Neural cell (in vitro differentiated cells): Measurements from ENCODE around the gene SLC6A11. TPM values are rescaled to one million over a fixed set of nuclear protein-coding genes. Genes with fewer than 3 reads are reported as not detected.

Experiments
- H2AFZ ChIP-seq: fragments of 200-600, 300-800 bp; sonication (generic), shearing (Covaris generic); 2 replicates; pipeline ENCODE4 v1.6.0; 2014; ENCODE audit warnings: low read depth, mild to moderate bottlenecking, antibody characterized with exemption, low read length, moderate library complexity
- H3F3A ChIP-seq: fragments of 200-600 bp; shearing (Covaris generic); 2 replicates; pipeline ENCODE4 v1.6.1; 2016; ENCODE audit warnings: mild to moderate bottlenecking, moderate library complexity, mixed read lengths, antibody characterized with exemption, low read length; ENCODE audit not compliant: insufficient read depth, poor library complexity, severe bottlenecking
- H3K27ac ChIP-seq: fragments of 200-600, 300-800 bp; sonication (generic), shearing (Covaris generic); 2 replicates; pipeline ENCODE4 v1.5.1; 2014; ENCODE audit warnings: mild to moderate bottlenecking, low read length, moderate library complexity
- H3K27me3 ChIP-seq: fragments of 300-800, 200-600 bp; sonication (generic), shearing (Covaris generic); 2 replicates; pipeline ENCODE4 v1.6.0; 2014; ENCODE audit warnings: mild to moderate bottlenecking, low read depth, low read length, moderate library complexity; ENCODE audit not compliant: insufficient read depth
- H3K36me3 ChIP-seq: fragments of 300-800, 200-600 bp; sonication (generic), shearing (Covaris generic); 2 replicates; pipeline ENCODE4 v1.5.1; 2014; ENCODE audit warnings: mild to moderate bottlenecking, antibody characterized with exemption, low read length, moderate library complexity; ENCODE audit not compliant: insufficient read depth
- H3K4me2 ChIP-seq: fragments of 300-800, 200-600 bp; sonication (generic), shearing (Covaris generic); 2 replicates; pipeline ENCODE4 v1.6.0; 2014; ENCODE audit warnings: mild to moderate bottlenecking, low read length
- H3K4me3 ChIP-seq: fragments of 300-800, 200-600 bp; sonication (generic), shearing (Covaris generic); 2 replicates; pipeline ENCODE4 v1.5.1; 2014; ENCODE audit warnings: mild to moderate bottlenecking, low read length, moderate library complexity
- H3K79me2 ChIP-seq: fragments of 200-600 bp; shearing (Covaris generic); replicated peaks from 2 replicates; pipeline ENCODE4 v1.6.0; 2014; ENCODE audit warnings: mild to moderate bottlenecking, low read length, moderate library complexity; ENCODE audit not compliant: insufficient read depth
- H3K9ac ChIP-seq: fragments of 300-800, 200-600 bp; sonication (generic), shearing (Covaris generic); 2 replicates; pipeline ENCODE4 v1.6.1; 2016; ENCODE audit warnings: mild to moderate bottlenecking, low read length, mixed read lengths
- H3K9me2 ChIP-seq: fragments of 200-600 bp; shearing (Covaris generic); 2 replicates; pipeline ENCODE4 v1.6.1; 2016; ENCODE audit warnings: mild to moderate bottlenecking, low read length, mixed read lengths; ENCODE audit not compliant: insufficient read depth
- H3K9me3 ChIP-seq: fragments of 200-600, 300-800 bp; sonication (generic), shearing (Covaris generic); 2 replicates; pipeline ENCODE4 v1.6.1; 2016; ENCODE audit warnings: mild to moderate bottlenecking, mixed run types, low read length, moderate library complexity, mixed read lengths
- H4K20me1 ChIP-seq: fragments of 200-600 bp; shearing (Covaris generic); 2 replicates; pipeline ENCODE4 v1.6.1; 2016; ENCODE audit warnings: mild to moderate bottlenecking, mixed run types; ENCODE audit not compliant: insufficient read depth
- EP300 ChIP-seq: fragments of 450-650 bp; conservative IDR thresholded peaks from 2 replicates; pipeline ENCODE4 v1.6.1; 2014; ENCODE audit warnings: antibody characterized with exemption, mild to moderate bottlenecking, moderate library complexity; ENCODE audit not compliant: poor library complexity, severe bottlenecking
- EZH2 ChIP-seq: fragments of 200-600, 300-800 bp; shearing (Covaris generic), sonication (generic); IDR thresholded peaks from 2 replicates; pipeline ENCODE4 v1.6.1; 2014; ENCODE audit warnings: antibody characterized with exemption, low read length, borderline replicate concordance, mild to moderate bottlenecking; ENCODE audit not compliant: insufficient read depth, poor library complexity, severe bottlenecking
- MXI1 ChIP-seq: fragments of 450-650 bp; conservative IDR thresholded peaks from 2 replicates; pipeline ENCODE4 v1.6.1; 2014; ENCODE audit warnings: antibody characterized with exemption, mild to moderate bottlenecking; ENCODE audit not compliant: poor library complexity, severe bottlenecking
- POLR2AphosphoS5 ChIP-seq: IDR thresholded peaks from 2 replicates; pipeline ENCODE4 v1.6.1; 2012
- RAD21 ChIP-seq: fragments of 450-650 bp; conservative IDR thresholded peaks from 2 replicates; pipeline ENCODE4 v1.6.1; 2014; ENCODE audit warnings: antibody characterized with exemption, mild to moderate bottlenecking, moderate library complexity
- SMC3 ChIP-seq: fragments of 450-650 bp; conservative IDR thresholded peaks from 2 replicates; pipeline ENCODE4 v1.6.1; 2014; ENCODE audit warnings: antibody characterized with exemption, mild to moderate bottlenecking, moderate library complexity; ENCODE audit not compliant: poor library complexity
- TAF1 ChIP-seq: IDR thresholded peaks from 2 replicates; pipeline ENCODE4 v1.6.1; 2012; ENCODE audit warnings: low read depth
- polyA plus RNA-seq: library from polyadenylated mRNA; depleted of rRNA; stranded (reverse); fragments of >200 nt; gene quantifications from 2 replicates; pipeline ENCODE4 v1.2.3, GENCODE V29; 2014
- TF ChIP-seq, protein P1 (sequence below): IDR thresholded peaks from 2 replicates; pipeline ENCODE4 v1.6.1; 2012; ENCODE audit warnings: borderline replicate concordance
- TF ChIP-seq, protein P2 (sequence below): fragments of 450-650 bp; IDR thresholded peaks from 2 replicates; pipeline ENCODE4 v1.5.1; 2014; ENCODE audit warnings: antibody characterized with exemption, mild to moderate bottlenecking, moderate library complexity; ENCODE audit not compliant: poor library complexity, severe bottlenecking

Gene SLC6A11
- polyA plus RNA-seq, 1 donor from 2014 or later: 4.2 TPM

DNA sequence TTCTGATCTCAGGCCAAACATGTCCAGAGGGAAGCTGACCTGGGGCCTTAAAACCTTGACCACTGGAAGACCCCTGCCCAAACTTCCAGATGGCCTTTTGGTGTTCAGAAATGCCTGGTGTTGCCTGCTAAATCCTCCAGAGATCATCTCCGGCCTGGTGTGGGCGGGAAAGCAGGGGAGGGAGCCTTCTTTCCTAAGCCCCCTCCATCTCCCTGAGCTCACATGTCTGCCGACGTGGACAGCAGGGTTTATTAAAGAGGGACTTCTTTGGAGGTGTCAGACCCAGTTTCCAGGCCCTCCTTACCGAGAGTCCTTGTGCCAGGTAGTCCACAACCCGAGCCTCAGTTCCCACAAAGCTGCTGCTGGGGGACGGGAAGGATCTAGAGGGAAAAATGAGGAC is 120.7 kb downstream of the SLC6A11 start:
- no peak overlapping the region for H2AFZ ChIP-seq
- H3K79me2 ChIP-seq: no peaks in the 10 kb centered on the region
- H3K4me2 ChIP-seq: no peak overlapping the region
- no peak overlapping the region for H3K9ac ChIP-seq
- H3K27ac ChIP-seq: no peak overlapping the region
- no peaks in the 10 kb centered on the region for H3F3A ChIP-seq
- no peaks in the 10 kb centered on the region for H3K9me3 ChIP-seq
- no peaks in the 10 kb centered on the region for H3K27me3 ChIP-seq
- no peak overlapping the region for H3K4me3 ChIP-seq
- H4K20me1 ChIP-seq: no peaks in the 10 kb centered on the region
- TF ChIP-seq EP300 (no peak), EZH2 (no peak), POLR2AphosphoS5 (no peak), SMC3 (no peak), MXI1 (no peak), TAF1 (no peak), RAD21 (no peak)
- TF ChIP-seq, protein P1, sequence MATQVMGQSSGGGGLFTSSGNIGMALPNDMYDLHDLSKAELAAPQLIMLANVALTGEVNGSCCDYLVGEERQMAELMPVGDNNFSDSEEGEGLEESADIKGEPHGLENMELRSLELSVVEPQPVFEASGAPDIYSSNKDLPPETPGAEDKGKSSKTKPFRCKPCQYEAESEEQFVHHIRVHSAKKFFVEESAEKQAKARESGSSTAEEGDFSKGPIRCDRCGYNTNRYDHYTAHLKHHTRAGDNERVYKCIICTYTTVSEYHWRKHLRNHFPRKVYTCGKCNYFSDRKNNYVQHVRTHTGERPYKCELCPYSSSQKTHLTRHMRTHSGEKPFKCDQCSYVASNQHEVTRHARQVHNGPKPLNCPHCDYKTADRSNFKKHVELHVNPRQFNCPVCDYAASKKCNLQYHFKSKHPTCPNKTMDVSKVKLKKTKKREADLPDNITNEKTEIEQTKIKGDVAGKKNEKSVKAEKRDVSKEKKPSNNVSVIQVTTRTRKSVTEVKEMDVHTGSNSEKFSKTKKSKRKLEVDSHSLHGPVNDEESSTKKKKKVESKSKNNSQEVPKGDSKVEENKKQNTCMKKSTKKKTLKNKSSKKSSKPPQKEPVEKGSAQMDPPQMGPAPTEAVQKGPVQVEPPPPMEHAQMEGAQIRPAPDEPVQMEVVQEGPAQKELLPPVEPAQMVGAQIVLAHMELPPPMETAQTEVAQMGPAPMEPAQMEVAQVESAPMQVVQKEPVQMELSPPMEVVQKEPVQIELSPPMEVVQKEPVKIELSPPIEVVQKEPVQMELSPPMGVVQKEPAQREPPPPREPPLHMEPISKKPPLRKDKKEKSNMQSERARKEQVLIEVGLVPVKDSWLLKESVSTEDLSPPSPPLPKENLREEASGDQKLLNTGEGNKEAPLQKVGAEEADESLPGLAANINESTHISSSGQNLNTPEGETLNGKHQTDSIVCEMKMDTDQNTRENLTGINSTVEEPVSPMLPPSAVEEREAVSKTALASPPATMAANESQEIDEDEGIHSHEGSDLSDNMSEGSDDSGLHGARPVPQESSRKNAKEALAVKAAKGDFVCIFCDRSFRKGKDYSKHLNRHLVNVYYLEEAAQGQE: no peak
- TF ChIP-seq, protein P2, sequence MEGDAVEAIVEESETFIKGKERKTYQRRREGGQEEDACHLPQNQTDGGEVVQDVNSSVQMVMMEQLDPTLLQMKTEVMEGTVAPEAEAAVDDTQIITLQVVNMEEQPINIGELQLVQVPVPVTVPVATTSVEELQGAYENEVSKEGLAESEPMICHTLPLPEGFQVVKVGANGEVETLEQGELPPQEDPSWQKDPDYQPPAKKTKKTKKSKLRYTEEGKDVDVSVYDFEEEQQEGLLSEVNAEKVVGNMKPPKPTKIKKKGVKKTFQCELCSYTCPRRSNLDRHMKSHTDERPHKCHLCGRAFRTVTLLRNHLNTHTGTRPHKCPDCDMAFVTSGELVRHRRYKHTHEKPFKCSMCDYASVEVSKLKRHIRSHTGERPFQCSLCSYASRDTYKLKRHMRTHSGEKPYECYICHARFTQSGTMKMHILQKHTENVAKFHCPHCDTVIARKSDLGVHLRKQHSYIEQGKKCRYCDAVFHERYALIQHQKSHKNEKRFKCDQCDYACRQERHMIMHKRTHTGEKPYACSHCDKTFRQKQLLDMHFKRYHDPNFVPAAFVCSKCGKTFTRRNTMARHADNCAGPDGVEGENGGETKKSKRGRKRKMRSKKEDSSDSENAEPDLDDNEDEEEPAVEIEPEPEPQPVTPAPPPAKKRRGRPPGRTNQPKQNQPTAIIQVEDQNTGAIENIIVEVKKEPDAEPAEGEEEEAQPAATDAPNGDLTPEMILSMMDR: no peak
- H3K9me2 ChIP-seq: no peaks in the 10 kb centered on the region
- no peaks in the 10 kb centered on the region for H3K36me3 ChIP-seq

DNA sequence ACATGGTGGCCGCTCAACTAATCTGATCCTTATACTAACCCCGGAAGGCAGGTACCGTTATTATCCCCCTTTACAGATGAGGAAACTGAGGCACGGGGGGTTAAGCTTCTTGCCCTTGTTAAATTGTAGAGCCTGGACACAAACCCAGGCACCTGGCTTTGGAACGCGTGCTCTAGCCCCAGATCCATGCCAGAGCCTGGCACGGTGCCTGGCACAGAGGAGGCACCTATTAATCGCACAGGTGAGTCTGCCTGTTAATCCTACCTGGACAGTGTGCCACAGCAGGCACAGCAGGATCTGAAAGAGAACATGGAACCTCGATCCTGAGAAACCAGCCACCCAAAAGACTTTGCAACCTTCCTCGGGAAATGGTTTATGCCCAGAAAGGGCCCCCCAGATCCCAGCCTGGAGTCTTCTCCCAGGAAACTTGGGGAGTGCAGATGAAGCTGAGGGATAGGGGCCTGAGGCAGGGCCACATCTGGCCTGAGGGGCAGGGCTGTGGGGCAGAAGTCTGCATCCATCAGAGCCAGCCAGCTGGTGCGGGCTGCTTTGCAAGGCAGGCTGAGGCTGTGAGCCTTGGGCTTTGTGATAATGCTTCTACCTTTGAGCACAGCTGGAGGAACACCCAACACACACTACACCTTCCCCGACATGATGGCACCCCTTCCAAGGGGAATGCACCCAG is 121.3 kb downstream of the SLC6A11 start:
- H2AFZ ChIP-seq: no peak overlapping the region

More for the DNA sequence above, 121.3 kb downstream of the SLC6A11 start:
- Histone ChIP-seq H3K9me3 (no peaks in the 10 kb centered on the region), H3K9me2 (no peaks in the 10 kb centered on the region), H3K4me3 (no peak overlapping the region), H3K27ac (no peak overlapping the region), H3K4me2 (no peak overlapping the region), H3K36me3 (no peaks in the 10 kb centered on the region), H3F3A (no peaks in the 10 kb centered on the region), H4K20me1 (no peaks in the 10 kb centered on the region), H3K9ac (no peak overlapping the region), H3K27me3 (no peaks in the 10 kb centered on the region), H3K79me2 (no peaks in the 10 kb centered on the region)
- TF ChIP-seq MXI1 (no peak), EP300 (no peak), TAF1 (no peak), EZH2 (no peak), RAD21 (no peak), POLR2AphosphoS5 (no peak), SMC3 (no peak)
- TF ChIP-seq, protein P1: no peak
- TF ChIP-seq, protein P2: no peak
